ENCODE measurements around the gene GPS1.

Gene GPS1

GRCh38 chr17:82014971-82015310 is 36.8 kb upstream of the GPS1 start:
- no peak for DNase-seq (ENCODE audit: low spot score)

DNA sequence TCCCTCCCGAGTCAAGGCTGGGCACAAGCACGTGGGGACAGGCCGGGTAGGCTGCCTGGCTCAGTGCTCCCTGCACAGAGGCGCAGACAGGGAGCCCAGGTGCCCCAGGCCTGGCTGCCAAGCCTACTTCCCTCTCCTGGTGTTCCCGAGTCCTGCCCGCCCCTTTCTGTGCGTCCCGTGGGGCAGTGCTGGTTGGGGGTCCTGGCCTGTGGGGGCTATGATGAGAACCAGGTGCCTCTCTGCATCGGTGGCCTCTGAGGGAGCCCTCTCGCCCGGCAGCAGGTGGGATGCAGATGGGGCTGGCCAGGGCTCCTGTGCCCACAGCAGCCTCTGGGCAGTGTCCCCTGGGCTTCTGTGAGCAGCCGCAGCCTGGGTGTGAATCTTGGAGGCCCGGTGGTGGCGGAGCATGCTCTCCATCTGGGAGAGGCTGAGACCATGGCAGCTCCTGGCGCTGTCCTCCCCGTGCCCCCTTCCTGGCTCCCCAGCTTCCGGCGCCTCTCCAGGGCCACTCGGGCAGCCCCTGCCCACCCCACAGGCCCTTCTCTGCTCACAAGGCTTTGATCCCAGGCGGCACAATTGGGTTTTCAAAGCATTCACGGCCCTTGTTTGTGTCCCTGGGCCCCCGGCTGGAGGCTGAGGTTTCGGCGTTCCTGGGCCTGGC is 36.3 kb upstream of the GPS1 start:
- no peak for DNase-seq (ENCODE audit: low spot score)

DNA sequence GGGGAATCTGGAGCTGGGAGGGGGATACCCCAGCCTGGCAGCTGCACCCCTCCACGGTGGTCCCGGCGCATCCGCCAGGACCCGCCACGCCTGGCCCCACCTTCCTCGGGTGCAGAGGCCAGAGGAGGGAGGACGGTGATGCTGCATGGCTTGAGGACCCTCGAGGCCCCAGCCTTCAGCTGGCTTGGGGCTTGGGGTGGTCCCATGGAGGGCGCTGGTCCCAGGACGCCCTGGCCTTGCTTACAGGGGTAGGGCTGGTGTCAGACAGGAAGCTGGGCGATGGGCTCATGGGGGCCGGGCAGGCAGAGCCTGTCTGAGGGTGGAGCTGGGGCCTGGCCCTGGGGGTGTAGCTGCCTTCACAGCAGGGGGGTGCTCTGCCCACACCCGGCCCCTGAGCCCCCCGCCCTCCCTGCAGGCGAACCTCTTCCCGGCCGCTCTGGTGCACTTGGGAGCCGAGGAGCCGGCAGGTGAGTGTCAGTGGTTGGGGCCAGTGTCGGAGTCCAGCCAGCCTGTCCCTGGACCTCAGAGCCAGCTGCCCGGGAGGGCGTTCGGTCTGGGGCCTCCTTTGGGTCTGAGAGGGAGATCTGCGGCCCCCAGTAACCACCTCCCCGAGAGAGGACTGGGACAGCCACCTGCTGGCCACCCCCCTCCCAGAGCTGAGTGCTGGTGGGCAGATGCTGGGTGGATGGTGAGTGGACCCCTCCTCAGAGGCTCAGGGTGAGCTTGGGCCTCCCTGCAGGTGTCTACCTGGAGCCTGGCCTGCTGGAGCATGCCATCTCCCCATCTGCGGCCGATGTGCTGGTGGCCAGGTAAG is 35.4 kb upstream of the GPS1 start:
- DNase-seq (ENCODE audit: low spot score): no peak

DNA sequence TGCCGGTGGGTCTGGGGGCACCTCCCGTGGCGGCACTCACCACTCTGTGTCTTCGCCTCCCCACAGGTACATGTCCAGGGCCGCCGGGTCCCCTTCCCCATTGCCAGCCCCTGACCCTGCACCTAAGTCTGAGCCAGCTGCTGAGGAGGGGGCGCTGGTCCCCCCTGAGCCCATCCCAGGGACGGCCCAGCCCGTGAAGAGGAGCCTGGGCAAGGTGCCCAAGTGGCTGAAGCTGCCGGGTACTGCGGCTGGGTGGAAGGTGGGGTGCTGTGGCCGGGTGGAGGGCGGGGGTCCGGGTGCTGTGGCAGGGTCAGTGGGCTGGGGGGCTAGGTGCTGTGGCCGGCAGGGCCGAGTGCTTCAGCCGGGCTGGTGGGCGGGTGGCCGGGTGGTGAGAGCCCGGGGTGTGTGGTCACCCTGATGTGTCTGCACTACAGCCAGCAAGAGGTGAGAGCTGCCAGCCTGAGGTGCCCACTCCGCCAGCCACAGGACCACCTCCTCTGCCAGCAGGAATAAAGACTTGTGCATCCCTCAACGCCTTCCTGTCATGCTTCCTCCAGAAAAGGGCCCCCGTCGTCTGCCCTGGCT is 34.7 kb upstream of the GPS1 start:
- no peak for DNase-seq (ENCODE audit: low spot score)

DNA sequence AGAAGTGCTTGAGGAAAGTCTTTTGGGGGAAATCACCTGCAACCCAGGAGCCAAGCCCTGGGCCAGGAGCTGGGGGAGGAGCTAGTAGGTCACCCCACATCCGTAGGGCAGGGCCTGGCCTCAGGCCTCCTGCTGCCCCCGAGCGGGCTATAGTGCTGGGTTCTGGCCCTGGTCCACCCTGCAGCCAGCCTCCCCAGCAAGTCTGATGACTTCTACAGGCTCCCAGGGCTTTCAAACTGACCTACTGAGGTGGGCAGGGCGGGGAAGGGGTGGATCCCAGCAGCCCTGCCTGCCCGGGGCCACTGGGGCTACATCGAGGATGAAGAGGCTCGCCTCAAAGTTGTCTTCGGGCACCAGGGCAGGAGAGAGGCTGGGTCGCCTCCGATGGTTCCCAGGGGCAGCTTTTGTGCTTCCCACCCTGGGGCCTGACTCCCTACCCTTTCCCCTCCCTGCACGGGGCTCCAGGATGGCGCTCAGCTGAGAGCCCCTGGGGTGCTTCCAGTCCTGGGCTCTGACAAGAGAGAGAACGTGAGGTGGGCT is 34.0 kb upstream of the GPS1 start:
- DNase-seq (ENCODE audit: low spot score): no peak

DNA sequence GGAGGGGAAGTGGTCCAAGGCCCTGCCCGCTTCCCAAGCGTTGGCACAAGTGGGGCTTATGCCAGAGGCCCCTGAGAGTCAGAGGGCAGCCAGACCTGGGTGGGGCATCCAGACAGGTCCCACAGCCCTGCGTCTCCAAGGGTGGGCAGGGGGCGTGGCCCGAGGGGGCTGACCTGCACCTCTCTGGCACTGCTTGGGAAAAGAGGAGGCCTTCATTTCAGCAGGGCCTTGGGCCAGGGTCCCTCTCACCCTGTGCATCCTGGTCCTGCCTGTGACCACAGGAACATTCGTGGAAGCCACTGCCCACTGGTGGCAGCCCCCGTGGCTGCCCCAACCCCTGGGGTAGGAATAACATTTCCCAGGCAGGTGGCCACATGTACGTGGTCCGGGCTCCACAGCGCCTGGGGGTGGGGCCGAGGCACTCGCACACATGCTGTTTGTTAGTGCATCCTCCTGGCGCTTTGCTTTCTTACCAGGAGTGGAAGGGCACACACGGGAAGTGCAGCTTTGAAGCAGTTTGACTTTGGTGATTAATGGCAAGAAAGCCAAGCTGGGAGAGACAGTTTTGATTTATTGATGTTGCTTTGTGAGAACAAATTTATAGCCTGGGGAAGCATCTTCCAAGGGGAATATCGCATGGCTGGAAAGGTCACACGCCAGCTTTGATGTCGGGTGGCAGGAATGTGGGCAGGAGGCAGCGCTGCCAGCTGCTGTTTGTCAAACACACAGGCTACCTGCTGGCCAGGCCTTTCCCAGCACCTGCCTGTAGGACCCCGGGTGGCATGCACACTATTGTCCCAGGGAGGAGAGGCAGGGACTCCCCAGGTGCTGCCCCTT is 33.3 kb upstream of the GPS1 start:
- no peak for DNase-seq (ENCODE audit: low spot score)

GRCh38 chr17:82018989-82019689 is 32.6 kb upstream of the GPS1 start:
- DNase-seq (ENCODE audit: low spot score): no peak

- DNase-seq (ENCODE audit: low spot score): peak; percentile 79
These were observed 31.8 kb upstream of the GPS1 start for GRCh38 chr17:82019690-82020571.

DNA sequence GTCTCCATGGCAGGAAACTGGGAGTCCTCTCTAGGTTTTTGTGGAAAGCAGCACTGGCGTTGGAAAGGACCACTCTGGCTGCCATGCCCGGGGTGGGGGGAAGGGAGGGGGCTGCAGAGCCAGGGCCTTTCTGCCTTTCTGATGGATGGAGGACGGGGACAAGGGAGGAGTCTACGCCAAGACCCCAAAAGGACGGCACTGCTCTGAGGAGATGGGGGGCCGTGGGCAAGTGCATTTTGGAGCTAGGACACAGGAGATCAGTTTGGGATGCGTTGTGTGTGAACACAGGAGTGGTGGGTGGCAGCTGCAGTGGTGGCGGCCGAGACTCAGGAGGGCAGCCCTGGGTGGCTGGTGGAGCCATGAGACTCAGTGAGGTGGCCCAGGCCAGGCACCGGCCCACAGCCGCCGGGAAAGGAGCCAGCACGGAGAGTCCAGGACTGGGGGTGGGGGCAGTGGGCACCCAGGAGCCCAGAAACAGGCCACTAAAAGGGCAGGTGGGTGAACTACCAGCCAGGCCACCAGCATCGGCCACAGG is 31.1 kb upstream of the GPS1 start:
- DNase-seq (ENCODE audit: low spot score): no peak

DNA sequence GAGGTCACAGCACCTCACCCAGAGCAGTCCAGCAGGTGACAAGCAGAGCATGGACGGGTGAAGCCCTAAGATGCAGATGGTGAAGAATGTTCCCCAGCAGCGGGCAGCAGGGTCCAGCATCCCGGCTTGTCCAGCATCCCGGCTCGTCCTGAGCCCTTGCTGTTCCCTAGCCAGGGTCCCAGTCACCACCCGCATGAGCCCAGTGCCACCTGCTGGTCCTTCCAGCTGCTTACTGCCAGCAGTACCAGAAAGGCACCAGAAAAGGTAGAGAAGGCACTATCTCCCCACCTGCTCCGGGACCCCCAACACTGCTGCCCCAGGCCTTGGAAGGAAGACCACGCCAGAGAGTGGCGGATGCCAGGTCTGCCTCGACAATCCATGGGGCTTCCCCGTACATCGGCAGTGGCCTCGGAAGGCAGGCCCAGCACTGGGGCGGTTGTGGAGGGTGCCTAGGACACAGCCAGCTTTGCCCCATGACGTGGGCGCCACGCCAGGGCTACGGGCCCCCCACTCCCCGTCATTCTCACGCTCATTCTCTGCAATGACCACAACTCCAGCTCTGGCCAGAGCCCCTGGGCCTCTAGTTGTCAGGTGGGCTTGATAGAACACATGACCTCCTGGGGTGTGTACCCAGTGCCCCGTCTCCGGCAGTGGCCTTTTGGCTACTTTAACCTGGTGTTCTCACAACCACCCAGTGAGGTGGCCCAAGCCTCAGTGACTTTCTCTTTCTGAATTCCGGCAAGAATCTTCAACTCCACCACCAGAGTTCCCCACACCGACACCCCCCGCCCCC is 30.4 kb upstream of the GPS1 start:
- peak; percentile 51 for DNase-seq (ENCODE audit: low spot score)

DNA sequence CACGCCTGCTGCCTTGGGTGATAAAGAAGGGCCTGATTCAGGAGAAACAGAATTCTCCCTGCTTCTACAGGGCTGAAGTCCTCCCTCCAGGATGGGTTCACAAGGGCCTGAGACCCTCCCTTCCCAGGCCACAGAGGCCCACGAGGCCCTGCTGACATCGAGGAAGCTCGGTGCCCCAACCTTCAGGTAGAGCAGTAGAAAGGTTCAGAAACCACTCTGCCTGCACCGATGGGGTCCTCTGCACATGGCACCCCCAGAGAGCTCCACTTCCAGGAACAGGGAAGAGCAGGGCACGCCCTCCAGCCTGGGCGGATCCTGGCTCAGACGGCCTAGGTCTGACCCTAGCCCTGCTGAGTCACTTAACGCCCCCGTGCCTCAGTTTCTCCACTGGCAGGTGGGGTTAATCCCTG is 29.8 kb upstream of the GPS1 start:
- no peak for DNase-seq (ENCODE audit: low spot score)

GRCh38 chr17:82022310-82022980 is 29.3 kb upstream of the GPS1 start, which contains the start of gene CENPX:
Gene CENPX, minus strand, starts transcription at chr17:82022878. Its CDS starts 17 bp downstream, at chr17:82022861.
- no peak for DNase-seq (ENCODE audit: low spot score)

DNA sequence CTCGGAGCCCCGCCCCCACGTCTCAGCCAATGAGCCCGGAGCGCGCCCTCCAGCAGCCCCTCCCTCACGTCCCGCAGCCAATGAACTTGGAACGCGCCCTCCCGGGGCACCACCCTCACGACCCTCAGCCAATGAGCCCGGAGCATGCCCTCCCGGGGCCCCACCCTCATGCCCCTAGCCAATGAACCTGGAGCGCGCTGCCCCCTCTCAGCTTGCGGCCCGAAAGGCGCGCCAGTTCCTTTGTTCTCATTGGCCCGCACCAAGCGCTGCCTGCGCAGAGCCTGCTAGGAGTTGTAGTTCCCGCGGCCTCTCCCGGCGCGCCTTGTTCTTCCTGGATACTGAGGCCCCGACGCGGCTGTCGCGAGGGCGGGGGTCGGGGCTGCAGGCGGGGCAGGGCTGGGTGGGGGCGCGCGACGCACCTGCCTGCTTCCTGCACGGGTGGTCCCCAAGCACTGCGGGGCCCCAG is 28.7 kb upstream of the GPS1 start, which contains the start of gene LRRC45:
Gene LRRC45, plus strand, starts transcription at position 325 of the 466 bp plus-strand sequence. CDS start 339 bp downstream, outside the sequence.
- peak; percentile 100 for DNase-seq (ENCODE audit: low spot score)

DNA sequence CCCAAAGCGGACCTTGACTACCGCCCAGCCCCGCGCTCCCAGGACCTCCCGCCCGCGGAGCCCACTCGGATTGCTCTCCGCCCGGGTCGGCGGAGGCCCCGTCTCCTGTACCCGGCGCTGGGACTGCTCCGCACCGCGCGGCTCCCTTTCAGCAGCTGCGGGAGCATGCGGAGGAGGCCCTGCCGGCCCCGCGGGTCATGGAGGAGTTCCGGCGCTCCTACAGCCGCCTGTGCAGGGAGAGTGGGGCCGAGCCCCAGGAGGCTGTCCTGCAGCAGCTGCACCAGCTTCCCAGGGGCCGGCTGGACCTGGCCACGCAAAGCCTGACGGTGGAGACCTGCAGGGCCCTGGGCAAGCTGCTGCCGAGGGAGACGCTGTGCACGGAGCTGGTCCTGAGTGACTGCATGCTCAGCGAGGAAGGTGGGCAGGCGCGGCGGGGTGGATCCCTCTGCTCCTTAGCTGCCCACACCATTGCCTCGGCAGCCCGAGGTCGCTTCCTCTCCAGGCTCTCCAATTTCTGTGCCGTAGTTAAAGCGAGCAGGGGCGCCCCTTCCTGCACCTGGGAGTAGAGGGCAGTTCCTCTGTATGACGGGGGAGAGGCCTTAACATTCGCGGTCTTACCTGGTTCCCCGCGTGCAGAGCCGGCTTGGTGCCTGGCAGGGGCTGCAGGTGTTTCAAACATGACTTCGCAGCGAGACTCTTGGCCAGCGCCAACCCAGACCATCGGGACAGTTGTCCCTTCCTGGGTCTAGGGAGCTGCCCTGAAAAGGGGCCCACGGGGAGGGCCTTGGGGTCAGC is 28.1 kb upstream of the GPS1 start:
- DNase-seq (ENCODE audit: low spot score): no peak

DNA sequence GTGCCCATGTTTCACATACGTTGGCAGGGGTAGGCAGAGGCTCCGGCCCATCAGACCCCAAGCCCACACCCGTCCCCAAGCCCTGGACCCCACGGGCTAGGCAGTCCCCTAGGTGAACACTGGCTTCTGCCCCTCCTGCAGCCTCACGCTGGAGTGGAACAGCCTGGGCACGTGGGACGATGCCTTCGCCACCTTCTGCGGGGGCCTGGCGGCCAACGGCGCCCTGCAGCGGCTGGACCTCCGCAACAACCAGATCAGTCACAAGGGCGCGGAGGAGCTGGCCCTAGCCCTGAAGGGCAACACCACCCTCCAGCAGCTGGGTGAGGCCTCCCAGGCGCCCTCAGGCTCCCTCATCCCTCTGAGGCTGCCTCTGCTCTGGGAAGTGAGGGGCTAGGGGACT is 26.8 kb upstream of the GPS1 start:
- DNase-seq (ENCODE audit: low spot score): no peak

DNA sequence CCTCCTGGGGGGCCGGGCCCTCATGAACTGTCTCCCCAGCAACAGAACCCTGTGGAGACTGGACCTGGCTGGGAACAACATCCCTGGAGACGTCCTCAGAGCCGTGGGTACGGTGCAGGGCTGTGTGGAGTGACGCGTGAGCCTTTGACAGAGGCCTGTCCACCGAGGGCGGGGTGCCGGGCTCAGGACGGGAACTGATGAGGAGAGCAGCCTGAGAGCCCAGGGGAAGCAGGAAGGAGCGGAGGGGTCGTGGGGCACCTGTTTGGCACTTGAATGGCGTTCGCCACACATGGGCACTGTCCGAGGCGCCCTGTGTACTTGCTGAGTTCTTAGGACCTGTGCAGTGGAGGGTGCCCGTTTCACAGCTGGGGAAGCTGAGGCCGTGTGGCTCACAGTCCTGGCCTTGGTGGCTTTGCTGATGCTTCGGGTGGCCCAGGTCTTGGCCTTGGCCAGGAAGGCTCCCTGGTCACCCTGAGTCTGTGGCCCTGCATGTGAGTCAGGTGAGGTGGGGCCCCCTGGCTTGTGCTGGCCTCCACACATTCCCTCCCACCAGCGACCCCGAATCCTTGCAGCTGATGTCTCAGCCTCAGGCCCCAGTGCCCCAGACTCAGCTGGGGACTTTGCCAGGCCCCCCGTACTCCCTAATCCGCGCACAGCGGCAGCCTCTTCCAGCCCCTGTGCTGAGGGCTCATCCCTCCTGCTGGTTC is 26.1 kb upstream of the GPS1 start:
- no peak for DNase-seq (ENCODE audit: low spot score)

DNA sequence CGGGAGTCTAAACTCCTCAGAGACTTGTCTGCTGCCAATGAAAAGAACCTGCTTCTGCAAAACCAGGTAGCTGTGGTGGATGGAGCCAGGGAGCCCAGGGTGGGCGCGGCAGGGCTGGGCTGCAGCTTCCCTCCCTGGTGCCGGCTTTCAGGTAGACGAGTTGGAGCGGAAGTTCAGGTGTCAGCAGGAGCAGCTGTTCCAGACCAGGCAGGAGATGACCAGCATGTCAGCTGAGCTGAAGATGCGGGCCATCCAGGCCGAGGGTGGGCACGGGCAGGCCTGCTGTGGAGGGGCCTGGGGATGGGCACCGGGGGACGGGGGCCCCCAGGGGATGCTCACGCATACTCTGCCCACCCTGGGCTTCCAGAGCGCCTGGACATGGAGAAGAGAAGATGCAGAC is 23.5 kb upstream of the GPS1 start:
- DNase-seq (ENCODE audit: low spot score): no peak
